ENCODE data around the gene CDC42SE1. TPM values are rescaled to one million over a fixed set of nuclear protein-coding genes. Genes with fewer than 3 reads are reported as not detected.
"Not testable (repeated sequence)": the region's sequence is repeated elsewhere in the genome, so short reads cannot be mapped to it uniquely, and the experiment has no call there.

CDC42SE1 gene
- 127 TPM for total RNA-seq (ENCODE audit: unreplicated experiment)
- long read RNA-seq, transcript CDC42SE1-201 (5 exons, 3,045 nt), result major isoform, 26 of 49 reads
- long read RNA-seq, partial matches to known transcripts, result 1 of 49 reads
- long read RNA-seq, other reads (novel, unspliced or antisense), result 19 of 49 reads

GRCh38 chr1:151059109-151060006 is at the start of gene CDC42SE1:
CDC42SE1 (minus strand) TSS chr1:151059622; CDS start chr1:151055730, 3,892 bp downstream.
- peak; percentile 73 for TF ChIP-seq CTCF (IDR thresholded peaks at IDR 0.05; ENCODE audit: partially characterized antibody, unreplicated experiment)
- Mint-ChIP-seq H3K27ac (ENCODE audit: unreplicated experiment) (peak within 1 kb of the TSS; percentile 98), H3K27me3 (ENCODE audit: unreplicated experiment) (peaks cover 36% of the 10 kb centered on the region), H3K4me1 (ENCODE audit: low read depth, unreplicated experiment) (peaks cover 21% of the 10 kb centered on the region), H3K9me3 (ENCODE audit: unreplicated experiment) (peaks cover 52% of the 10 kb centered on the region), H3K36me3 (ENCODE audit: unreplicated experiment) (peaks cover 22% of the 10 kb centered on the region), H3K4me3 (ENCODE audit: unreplicated experiment) (peak within 1 kb of the TSS; percentile 93)
- peak; percentile 91 for DNase-seq

- Mint-ChIP-seq H3K27me3 (ENCODE audit: unreplicated experiment) (no peaks in the 10 kb centered on the region), H3K4me1 (ENCODE audit: low read depth, unreplicated experiment) (peaks cover 4% of the 10 kb centered on the region), H3K36me3 (ENCODE audit: unreplicated experiment) (no peaks in the 10 kb centered on the region), H3K4me3 (ENCODE audit: unreplicated experiment) (no peak overlapping the region), H3K9me3 (ENCODE audit: unreplicated experiment) (no peaks in the 10 kb centered on the region), H3K27ac (ENCODE audit: unreplicated experiment) (no peak overlapping the region)
- no peak for TF ChIP-seq CTCF (IDR thresholded peaks at IDR 0.05; ENCODE audit: partially characterized antibody, unreplicated experiment)
- no peak for DNase-seq
Measured at GRCh38 chr1:151108331-151108730, 48.9 kb upstream of the CDC42SE1 start.

- no peaks in the 10 kb centered on the region for H3K9me3 Mint-ChIP-seq (ENCODE audit: unreplicated experiment)
- no peak overlapping the region for H3K27ac Mint-ChIP-seq (ENCODE audit: unreplicated experiment)
- TF ChIP-seq CTCF (IDR thresholded peaks at IDR 0.05; ENCODE audit: partially characterized antibody, unreplicated experiment), result no peak
- H3K27me3 Mint-ChIP-seq (ENCODE audit: unreplicated experiment), result no peaks in the 10 kb centered on the region
- peaks cover 4% of the 10 kb centered on the region for H3K4me1 Mint-ChIP-seq (ENCODE audit: low read depth, unreplicated experiment)
- no peaks in the 10 kb centered on the region for H3K36me3 Mint-ChIP-seq (ENCODE audit: unreplicated experiment)
- peak overlapping the region; percentile 0 for H3K4me3 Mint-ChIP-seq (ENCODE audit: unreplicated experiment)
- DNase-seq, result no peak
Measured at GRCh38 chr1:151106894-151107293, 47.5 kb upstream of the CDC42SE1 start.

- no peaks in the 10 kb centered on the region for H3K9me3 Mint-ChIP-seq (ENCODE audit: unreplicated experiment)
- H3K36me3 Mint-ChIP-seq (ENCODE audit: unreplicated experiment), result no peaks in the 10 kb centered on the region
- DNase-seq, result no peak
- H3K4me1 Mint-ChIP-seq (ENCODE audit: low read depth, unreplicated experiment), result peaks cover 4% of the 10 kb centered on the region
- no peak overlapping the region for H3K27ac Mint-ChIP-seq (ENCODE audit: unreplicated experiment)
- H3K27me3 Mint-ChIP-seq (ENCODE audit: unreplicated experiment), result no peaks in the 10 kb centered on the region
- no peak overlapping the region for H3K4me3 Mint-ChIP-seq (ENCODE audit: unreplicated experiment)
- no peak for TF ChIP-seq CTCF (IDR thresholded peaks at IDR 0.05; ENCODE audit: partially characterized antibody, unreplicated experiment)
Measured at GRCh38 chr1:151104630-151105029, 45.2 kb upstream of the CDC42SE1 start.

- Mint-ChIP-seq H3K9me3 (ENCODE audit: unreplicated experiment) (no peaks in the 10 kb centered on the region), H3K4me1 (ENCODE audit: low read depth, unreplicated experiment) (no peaks in the 10 kb centered on the region), H3K36me3 (ENCODE audit: unreplicated experiment) (no peaks in the 10 kb centered on the region), H3K27me3 (ENCODE audit: unreplicated experiment) (peaks cover 3% of the 10 kb centered on the region), H3K27ac (ENCODE audit: unreplicated experiment) (no peak overlapping the region), H3K4me3 (ENCODE audit: unreplicated experiment) (no peak overlapping the region)
- TF ChIP-seq CTCF (IDR thresholded peaks at IDR 0.05; ENCODE audit: partially characterized antibody, unreplicated experiment), result no peak
- DNase-seq, result no peak
Measured at GRCh38 chr1:151098126-151098525, 38.7 kb upstream of the CDC42SE1 start.

GRCh38 chr1:151097426-151097825 is 38.0 kb upstream of the CDC42SE1 start:
- not testable (repeated sequence) for H3K9me3 Mint-ChIP-seq (ENCODE audit: unreplicated experiment)

More at GRCh38 chr1:151097426-151097825, 38.0 kb upstream of the CDC42SE1 start:
- DNase-seq; H3K4me1 Mint-ChIP-seq (ENCODE audit: low read depth, unreplicated experiment); H3K4me3 Mint-ChIP-seq (ENCODE audit: unreplicated experiment); H3K36me3 Mint-ChIP-seq (ENCODE audit: unreplicated experiment); H3K27me3 Mint-ChIP-seq (ENCODE audit: unreplicated experiment): not testable (repeated sequence)
- H3K27ac Mint-ChIP-seq (ENCODE audit: unreplicated experiment), result peak overlapping the region; percentile 4

All from glutamatergic neuron (in vitro differentiated cells).